Activated CD4-positive, alpha-beta T cell treated with anti-CD3 and anti-CD28 coated beads for 4 hours (primary cell): ENCODE measurements around the gene ASB9.
A peak's percentile ranks its signal among the peaks of the same experiment; 100 is the strongest.
"Not testable (repeated sequence)": the region's sequence is repeated elsewhere in the genome, so short reads cannot be mapped to it uniquely, and the experiment has no call there.

Source experiments
- DNase-seq, 2 donors: peaks; one replicate each; pipeline ENCODE4 v3.0.0-alpha.2; 2020

Gene ASB9, protein sequence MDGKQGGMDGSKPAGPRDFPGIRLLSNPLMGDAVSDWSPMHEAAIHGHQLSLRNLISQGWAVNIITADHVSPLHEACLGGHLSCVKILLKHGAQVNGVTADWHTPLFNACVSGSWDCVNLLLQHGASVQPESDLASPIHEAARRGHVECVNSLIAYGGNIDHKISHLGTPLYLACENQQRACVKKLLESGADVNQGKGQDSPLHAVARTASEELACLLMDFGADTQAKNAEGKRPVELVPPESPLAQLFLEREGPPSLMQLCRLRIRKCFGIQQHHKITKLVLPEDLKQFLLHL

DNA sequence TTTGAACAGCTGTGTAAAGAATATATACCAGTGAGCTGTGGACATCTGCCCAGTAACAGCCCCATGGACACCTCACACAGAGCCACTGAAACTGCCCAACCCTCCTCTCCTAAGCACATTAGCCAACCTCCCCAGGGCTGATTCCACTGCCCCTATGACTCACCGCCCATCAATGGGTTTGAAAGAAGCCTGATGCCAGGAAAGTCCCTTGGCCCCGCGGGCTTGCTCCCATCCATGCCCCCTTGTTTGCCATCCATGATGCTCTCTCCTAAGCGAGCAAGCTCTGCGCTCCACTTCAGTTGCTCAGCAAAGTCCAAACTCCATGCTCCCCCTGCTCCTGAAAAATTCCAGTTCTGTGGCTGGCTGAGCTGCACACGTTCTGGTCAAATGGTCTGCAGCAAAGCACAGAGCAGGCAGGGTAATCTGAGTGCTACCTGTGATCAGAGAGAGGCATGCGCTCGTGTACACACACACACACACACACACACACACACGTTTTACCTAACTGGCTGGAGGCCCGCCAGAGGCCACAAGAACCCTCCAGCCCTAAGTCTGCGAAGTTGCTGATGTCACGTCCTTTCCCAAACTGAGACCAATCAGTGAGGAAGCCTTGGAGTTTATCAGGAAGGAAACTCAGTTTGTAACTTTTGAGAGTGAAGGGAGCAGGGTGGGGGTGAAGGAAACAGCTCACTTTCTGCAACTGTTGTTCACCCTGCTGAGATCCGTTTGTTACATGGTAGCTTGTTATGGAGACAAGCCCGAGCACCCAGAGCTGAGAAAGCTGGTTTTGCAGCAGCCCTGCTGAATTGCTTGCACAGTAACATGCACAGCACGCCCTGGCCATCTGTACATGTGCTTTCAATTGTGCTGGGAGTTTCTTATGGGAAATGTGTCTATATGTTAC lies at the start of gene ASB9:
Gene ASB9 (minus strand): TSS at position 466 of the 904 bp plus-strand sequence. CDS start 209 bp downstream, at position 257.
- peak in 1 of 2 donors; percentile 1 for DNase-seq

DNA sequence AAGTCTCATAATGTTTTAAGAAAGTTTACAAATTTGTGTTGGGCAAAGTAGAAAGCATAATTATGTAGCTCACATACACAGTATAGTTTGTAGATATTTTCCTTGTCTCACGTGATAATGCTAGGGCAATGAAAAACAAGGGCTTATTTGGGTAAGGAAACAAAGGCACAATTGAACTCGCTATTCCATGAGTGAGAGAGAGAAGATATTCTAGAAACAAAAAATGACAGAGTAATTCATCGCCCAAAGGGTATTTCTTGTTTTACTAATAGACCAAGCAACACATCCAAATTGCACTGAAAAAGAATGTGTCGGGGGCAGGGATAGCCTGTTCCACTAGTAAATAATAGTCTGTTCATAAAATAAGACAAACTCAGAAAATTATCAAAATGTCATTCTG lies 49.2 kb upstream of the ASB9 start:
- no peak for DNase-seq

DNA sequence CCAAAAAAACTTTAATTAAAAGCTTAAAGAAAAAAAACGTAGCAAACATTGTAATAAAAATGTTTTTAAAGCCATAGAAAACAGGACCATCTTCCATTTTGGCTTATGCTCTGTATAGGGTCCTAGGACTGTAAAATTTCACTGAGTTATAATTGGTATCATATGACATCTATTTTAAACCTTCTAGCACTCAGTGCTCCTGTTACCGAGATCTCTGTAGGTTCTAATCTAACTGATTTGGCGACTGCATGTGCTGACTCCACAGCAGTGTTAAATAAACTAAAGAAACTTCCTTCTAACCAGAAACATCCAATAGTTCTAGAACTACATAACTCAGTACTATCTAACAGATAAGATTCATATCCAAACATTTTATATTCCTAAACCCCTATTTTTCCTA lies 45.6 kb upstream of the ASB9 start, which contains the start of gene ASB11:
Gene ASB11 (minus strand): TSS at position 132 of the 400 bp plus-strand sequence. CDS start 35 bp downstream, at position 97.
- DNase-seq = no peak

DNA sequence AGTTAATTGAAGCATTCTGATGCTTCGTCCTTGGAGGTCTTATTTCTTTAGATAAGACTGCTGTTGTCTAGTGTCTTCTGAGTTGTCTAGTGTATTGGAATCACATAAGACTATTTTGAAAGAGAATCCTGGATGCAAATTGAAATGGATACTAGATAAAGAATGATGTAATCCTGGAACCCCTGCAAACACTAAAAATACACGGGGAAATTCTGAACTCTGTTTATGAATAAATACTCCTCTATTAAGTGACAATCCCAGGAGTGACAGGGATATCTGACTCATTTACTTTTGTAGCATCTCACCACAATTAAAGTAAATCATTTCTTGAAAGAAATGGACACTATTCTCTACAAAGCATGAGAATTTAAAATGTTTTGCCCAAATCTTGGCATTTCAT lies 44.6 kb upstream of the ASB9 start:
- no peak for DNase-seq

DNA sequence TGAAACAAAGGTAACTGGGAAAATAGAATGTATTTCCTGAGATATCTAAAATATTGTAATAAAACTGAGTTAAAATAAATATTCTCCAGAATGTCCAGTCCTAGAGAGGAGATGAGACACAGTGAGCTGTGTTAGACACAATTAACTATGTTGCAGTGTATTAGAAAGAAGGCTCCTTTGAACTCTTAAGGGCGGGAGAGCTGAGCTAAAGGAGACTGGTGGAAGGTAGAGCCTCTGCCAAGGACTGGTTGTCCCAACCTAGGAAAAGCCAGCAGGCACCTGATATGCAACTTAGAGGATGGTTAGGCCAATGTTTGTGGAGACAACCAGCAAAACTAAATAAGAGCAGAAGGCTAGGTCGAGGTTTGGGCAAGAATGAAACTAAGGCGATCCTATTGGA lies 41.2 kb upstream of the ASB9 start:
- no peak for DNase-seq

DNA sequence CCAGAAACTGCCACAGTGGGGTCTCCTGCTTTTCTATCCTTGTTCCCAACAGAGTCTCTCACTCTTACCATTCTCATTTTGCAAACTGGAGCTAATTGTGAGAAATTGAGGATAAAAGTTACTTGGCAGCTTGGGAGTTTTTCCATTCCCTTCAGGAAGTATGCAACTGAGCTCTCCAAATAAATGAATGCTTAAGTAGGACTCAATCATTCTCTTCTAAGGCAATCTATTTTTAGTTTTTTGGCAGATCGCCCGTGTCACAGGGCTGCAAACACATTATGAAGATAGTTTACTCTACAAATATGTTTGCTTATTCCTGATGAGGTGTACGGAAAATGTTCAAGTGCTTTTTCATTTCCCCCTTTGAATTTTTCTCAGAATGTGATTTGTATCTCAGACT lies 40.2 kb upstream of the ASB9 start:
- DNase-seq = no peak

DNA sequence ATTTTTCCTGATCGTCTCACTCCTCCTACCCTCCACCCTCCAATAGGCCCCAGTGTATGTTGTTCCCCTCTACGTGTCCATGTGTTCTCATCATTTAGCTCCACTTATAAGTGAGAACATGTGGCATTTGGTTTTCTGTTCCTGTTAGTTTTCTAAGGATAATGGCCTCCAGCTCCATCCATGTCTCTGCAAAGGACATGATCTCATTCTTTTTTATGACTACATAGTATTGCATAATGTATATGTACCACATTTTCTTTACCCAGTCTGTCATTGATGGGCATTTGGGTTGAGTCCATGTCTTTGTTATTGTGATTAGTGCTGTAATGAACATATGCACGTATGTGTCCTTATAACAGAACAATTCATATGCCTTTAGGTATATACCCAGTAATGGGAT lies 36.0 kb upstream of the ASB9 start:
- not testable (repeated sequence) for DNase-seq

DNA sequence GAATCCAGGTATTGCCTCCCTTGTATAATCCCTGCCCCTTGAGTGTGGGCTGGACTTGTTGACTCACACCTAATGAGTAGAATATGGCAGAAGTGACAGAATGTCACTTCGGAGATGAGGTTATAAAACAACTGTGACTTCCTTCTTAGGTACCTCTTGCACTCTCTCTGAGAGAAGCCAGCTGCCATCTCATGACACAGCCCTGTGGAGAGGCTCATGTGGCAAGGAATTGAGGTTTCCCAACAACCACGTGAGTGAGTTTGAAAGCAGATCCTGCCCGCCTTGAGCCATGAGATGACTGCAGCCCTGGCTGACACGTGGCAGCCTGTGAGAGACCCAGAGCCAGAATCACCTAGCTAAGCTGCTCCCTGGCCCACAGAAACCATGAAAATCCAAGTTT lies 32.0 kb upstream of the ASB9 start:
- no peak for DNase-seq

DNA sequence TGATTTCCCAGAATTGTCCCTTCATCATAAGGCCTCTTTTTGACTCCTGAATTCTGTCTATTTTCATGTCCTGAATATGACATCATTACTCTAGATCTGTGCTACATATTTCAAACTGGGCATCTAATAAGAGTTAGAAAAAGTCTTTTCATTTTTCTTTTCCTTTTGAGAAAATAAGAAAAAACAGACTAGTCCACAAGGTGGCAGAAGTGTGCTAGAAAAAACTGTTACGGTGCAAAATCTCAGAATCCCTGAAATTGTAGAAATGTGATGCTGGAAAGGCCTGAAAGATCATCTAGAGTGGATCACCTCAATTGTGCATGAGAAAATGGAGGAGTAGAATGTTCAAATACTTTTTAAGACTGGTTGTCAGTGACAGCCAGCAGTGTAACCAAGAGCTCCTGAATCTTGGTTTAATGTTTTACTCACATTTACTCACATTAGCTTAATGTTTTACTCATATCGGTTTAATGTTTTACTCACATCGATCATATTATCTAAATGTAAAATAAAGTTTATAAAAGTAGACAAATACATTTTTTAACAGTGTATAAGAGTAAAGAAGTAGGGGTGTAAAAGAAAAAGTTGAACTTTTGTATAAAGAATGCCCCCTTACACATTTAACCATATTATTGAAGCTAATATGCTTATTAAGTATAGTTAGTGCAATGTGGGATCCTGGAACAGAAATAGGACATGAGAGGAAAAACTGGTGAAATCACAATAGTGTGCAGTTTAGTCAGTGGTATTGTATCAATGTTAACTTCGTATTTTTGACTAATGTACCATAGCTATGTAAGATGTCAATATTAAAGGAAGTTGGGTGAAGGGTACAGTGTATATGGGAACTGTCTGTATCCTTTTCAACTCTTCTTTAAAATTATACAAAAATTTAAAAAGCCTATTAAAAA lies 30.3 kb upstream of the ASB9 start:
- no peak for DNase-seq

DNA sequence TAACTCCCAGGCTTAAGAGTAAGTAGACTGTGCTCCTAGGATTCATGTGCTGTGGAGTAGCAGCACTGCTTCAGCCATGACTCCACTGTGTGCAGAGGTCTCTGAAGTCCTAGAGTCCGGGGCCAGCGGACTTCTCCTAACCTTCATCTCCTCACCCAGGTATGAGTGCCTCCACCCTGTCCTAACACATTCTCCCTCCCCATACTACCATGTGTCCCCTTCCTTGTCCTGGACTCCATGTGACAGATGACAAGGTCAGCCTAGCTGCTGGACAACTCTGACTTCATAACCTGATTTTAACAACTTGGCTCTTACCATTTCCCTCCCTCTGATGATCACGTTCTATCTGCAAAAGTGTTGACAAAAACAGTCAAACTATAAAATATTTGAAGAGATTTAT lies 28.9 kb upstream of the ASB9 start:
- no peak for DNase-seq

DNA sequence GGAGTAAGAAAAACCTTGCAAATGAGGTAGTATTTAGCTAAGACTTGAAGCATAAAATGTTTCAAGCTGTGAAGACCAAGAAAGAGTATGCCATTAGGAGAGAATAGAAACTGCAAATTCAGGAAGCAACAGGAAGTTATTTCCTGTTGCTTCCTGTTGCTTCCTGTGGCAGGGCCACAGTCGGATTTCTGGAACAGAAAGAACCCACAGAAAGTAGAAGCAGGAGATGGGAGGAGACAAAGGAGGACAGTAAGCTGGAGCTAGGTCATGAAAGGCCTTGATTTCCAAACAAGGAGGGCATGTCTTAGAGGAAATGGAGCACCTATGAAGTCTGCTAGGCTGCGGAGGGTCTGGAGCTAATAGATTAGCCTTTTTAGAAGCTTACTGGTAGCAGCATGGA lies 28.3 kb upstream of the ASB9 start:
- no peak for DNase-seq

DNA sequence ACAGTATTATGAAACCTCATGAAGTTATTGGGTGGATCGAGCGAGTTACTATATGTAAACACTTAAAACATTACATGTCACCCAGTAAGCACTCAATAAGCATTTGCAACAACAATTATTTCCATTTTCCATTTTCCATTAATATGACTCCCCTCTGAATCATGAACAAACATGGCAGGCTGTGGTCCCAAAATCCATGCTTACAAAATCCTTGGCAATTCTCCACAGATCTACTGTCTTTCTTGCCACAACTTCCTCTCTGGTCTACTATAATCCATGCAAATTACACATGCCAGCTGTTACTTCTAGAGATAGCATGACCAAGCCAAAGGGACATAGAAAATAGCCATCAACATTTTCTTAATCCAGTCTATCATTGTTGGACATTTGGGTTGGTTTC lies 23.6 kb upstream of the ASB9 start:
- DNase-seq = no peak

DNA sequence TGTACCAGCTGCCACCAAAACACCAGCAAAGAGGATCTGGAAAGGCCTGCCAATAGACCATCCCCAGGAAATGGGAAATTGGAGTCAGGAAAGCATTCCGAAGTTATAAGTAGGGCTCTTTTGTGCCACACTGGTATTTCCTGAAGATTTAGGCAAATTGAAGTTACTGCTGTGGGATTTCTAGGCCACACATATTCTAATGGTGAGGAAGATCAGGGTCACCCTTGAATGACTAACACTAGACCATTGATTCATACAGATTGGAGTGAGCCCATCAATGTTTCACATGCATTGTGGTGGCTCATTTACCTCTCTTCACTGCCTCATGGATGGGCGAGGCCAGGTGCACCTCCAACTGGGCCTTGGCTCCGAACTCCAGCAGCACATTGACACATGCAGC lies 23.0 kb upstream of the ASB9 start:
- DNase-seq = no peak

DNA sequence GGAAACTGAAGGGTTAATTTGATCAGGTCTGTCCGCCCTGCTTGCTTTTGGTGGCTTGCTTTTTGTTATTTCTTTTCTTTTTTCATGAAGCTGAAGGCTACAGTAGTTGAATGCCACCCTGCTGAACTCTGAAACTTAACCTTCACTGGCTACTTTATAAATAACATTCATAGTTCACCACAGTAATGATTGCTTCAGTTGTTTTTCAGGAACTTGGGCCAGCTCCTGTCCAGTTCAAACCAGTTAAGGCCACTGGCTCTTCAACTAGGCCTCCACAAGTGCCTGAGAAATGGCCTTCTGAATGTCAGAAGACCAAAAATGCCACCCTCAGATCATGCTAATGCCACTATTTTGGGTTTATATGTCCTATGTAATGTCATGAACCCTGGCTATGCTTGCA lies 7.7 kb upstream of the ASB9 start:
- DNase-seq = no peak

DNA sequence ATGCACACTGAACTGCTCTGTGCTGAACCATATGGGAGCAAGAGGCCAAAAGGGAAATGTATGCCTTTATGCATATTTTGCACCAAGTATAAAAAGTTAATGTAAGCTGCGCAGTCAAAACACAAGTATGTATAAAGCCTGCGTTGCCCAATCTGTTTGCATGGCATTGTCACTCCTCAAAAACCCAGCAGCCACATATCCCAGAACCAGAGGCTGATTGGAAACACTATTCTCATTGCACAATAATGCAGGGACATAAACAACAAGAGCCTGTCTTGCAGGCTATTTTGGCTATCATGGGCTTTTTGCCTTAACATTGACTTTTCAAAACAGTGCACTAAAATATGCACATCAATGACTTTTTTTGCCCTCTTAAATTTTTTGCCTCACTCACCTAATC lies 5.1 kb upstream of the ASB9 start:
- DNase-seq = no peak

DNA sequence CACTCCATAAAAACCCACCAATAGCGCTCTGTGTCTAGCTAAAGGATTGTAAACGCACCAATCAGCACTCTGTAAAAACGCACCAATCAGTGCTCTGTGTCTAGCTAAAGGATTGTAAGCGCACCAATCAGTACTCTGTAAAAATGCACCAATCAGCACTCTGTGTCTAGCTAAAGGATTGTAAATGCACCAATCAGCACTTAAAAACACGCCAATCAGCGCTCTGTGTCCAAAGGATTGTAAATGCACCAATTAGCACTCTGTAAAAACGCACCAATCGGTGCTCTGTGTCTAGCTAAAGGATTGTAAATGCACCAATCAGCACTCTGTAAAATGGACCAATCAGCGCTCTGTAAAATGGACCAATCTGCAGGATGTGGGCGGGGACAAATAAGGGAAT lies 3.4 kb upstream of the ASB9 start:
- not testable (repeated sequence) for DNase-seq

DNA sequence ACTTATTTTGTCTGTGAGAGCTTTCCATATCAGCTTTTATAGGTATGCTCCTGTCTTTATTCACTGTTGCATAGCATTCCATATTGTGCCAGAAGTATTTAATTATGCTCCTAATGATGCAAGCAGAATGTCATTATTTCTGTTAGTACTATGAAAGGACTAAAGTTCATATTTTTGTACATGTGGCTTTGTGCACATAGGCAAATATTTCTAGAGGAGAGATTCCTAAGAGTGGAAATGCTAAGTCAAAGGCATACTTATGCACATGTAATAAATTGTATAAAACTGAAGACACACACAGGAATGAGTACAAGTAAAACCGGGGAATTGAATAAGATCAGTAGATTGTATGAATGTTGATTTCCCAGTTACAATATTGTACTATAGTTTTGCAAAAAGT lies 1.9 kb upstream of the ASB9 start:
- no peak for DNase-seq

DNA sequence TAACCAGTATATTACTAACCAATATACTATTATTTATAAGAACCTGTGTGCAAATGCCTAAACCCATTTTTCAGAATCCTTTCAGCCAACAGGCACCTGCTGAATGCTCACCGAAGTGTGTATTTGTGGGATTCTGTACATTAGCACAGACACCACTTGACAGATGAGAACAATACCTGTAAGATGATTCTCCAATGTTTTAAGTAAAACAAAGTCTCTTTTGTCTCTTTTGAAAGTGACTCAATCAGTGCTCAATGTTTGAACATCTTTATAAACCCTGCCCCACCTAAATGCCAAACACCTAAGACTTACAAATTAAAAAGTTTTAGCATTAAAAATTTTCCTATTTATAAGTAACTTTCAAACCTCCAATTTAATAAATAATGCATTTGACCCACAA lies 763 bp downstream of the ASB9 start:
- DNase-seq = no peak

DNA sequence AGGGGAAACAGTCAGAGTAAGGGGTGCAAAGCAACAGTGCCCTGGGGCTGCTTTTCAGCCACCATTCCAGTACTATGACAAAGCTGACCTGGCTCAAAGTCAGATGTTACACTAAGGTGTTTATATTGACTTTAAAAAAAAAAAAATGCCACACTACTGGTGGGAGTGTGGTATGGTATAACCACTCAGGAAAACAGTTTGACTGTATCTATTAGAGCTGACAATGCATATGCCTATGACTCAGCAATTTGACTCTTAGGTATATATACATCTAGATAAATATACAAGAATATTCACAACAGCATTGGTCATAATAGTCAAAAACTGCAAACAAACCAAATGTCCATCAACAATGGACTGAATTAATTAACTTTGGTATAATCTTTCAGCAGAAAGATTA lies 15.0 kb downstream of the ASB9 start:
- no peak for DNase-seq

DNA sequence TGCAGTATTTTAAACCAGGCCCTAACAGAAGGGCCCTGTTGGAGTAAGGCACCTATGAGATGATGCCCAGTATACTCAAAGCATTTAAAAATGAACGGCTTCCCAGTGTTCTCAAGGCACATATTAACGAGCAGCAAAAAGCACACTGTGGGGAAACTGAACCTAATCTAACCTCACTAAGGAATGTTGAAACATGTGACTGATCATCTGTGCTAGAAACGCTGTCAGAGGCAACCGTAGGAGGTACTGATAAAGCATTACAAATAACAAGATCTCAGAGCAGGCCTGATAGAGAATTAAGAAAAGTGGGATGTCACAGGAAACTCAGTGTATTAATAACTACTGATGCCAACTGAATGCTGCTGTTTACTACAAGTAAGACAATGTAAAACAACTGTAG lies 24.0 kb downstream of the ASB9 start:
- DNase-seq = no peak

DNA sequence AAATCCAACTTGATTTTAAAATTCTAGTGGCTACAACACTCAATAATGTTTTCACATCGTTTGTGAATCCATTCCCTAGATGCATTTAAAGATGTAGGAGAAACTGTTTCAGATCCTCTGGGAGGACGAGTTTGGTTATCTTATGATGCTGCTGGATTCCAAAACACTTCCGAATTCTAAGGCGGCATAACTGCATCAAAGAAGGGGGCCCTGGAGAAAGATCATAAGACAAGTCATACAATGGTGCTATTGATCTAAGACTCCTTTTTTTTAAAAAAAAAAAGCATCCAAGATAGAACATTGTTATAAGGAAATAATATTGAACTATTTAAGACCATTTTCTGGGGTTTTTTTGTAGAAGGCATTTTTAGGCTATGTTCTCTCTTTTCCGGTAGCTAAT lies 25.5 kb downstream of the ASB9 start:
- DNase-seq = no peak

DNA sequence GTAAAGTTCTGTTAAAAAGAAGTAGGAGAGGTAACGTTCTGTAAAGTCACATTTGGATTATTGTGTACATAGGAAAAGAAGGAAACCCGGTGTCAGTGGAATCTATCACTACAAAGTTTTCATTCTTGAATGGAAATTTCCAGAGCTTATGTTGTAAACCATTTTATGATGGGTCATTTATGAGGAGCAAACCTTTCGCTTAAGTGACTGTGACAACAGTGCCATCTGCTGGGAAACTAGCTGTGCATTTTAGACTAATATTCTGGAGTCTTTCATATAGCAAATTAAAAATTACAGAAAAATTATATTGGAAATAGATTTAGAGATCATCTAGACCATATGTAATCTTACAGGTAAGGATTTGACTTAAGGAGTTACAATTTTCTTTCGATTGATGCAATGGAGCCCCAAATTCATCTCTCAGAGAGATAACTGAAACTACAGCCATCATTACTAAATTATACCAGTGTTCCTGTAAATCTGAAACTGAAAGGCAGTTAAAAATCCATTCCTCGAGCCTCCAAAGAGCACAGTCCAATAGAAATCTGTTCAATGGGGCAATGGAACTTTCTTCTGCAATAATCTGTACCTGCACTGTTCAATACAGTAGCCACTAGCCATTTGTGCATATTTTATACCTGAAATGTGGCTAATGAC lies 26.9 kb downstream of the ASB9 start:
- peak; percentile 29 to 55 for DNase-seq

DNA sequence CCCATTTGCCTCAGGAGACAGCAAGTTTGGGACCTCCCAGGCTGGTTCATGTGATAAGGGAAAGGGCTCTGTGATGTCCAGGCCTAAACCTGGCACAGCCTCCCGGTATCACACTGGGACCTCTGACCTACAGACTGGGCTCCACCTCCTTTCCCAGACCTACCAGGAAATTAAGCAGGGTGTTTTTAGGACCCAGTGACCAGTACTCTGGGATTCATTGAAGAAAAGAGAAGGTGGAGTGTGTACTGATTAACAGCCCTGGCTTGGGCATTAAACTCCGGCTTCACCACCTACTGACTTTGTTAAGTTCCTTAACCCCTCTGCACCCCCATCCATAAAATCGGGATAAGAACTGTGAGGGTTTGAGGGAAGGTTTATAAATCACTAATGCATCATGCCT lies 28.6 kb downstream of the ASB9 start:
- no peak for DNase-seq
